IMR-90 (cell line): ENCODE measurements around the gene METTL14. TPM values are rescaled to one million over a fixed set of nuclear protein-coding genes. Genes with fewer than 3 reads are reported as not detected.

Experiments
- ATAC-seq: fragments of 200-7000 bp; cut with Tn5 transposase; 2 replicates; pipeline ENCODE4 v1.9.1; 2020; ENCODE audit warnings: low read depth, mild to moderate bottlenecking, moderate library complexity
- BruUV-seq: library from RNA; stranded (reverse); fragments of 400-500 nt; replicated peaks from 2 replicates; lab custom pipeline; 2021; lab: Mats Ljungman, UMichigan
- CTCF ChIA-PET: fragments of 300-600 bp; formaldehyde crosslinking; extraction: SDS; loops from one replicate; lab custom pipeline; 2021; ENCODE audit warnings: antibody characterized with exemption; lab: Yijun Ruan, JAX
- POLR2A ChIA-PET: fragments of 300-600 bp; sonication (Branson Sonifier 250); formaldehyde crosslinking; loops from one replicate; lab custom pipeline; 2022; ENCODE audit warnings: antibody characterized with exemption; ENCODE audit not compliant: unreplicated experiment; lab: Charles Lee
- DNase-seq: peaks from one replicate; pipeline ENCODE4 v3.0.0; 2013
- H2AFZ ChIP-seq: replicated peaks from 2 replicates; pipeline ENCODE3; 2013; ENCODE audit warnings: low read length, mild to moderate bottlenecking; ENCODE audit not compliant: poor library complexity
- H2AK5ac ChIP-seq: 2 replicates; pipeline ENCODE4 v1.6.1; 2013; ENCODE audit warnings: low read depth, low read length, inconsistent platforms
- H2AK9ac ChIP-seq: replicated peaks from 2 replicates; pipeline ENCODE3; 2013; ENCODE audit warnings: mild to moderate bottlenecking, low read depth, low read length, moderate library complexity; ENCODE audit not compliant: poor library complexity
- H2BK120ac ChIP-seq: 2 replicates; pipeline ENCODE4 v1.6.1; 2013; ENCODE audit warnings: low read depth, low read length, inconsistent platforms
- H2BK15ac ChIP-seq: 3 replicates; pipeline ENCODE4 v1.6.1; 2013; ENCODE audit warnings: low read depth, low read length, inconsistent platforms
- H2BK20ac ChIP-seq: 2 replicates; pipeline ENCODE4 v1.6.1; 2013; ENCODE audit warnings: low read depth, mild to moderate bottlenecking, inconsistent platforms, low read length, moderate library complexity
- H2BK5ac ChIP-seq: 2 replicates; pipeline ENCODE4 v1.6.1; 2013; ENCODE audit warnings: mild to moderate bottlenecking, low read depth, low read length, inconsistent platforms; ENCODE audit not compliant: poor library complexity, severe bottlenecking
- H3K14ac ChIP-seq: replicated peaks from 2 replicates; pipeline ENCODE4 v1.6.1; 2013; ENCODE audit warnings: low read depth, low read length, inconsistent platforms
- H3K18ac ChIP-seq: 2 replicates; pipeline ENCODE4 v1.6.1; 2013; ENCODE audit warnings: low read depth, low read length, control low read depth
- H3K23ac ChIP-seq: 2 replicates; pipeline ENCODE4 v1.6.1; 2013; ENCODE audit warnings: low read depth, low read length, inconsistent platforms
- H3K27ac ChIP-seq: 2 replicates; pipeline ENCODE4 v1.5.1; 2013; ENCODE audit warnings: mild to moderate bottlenecking, control low read depth, low read length; ENCODE audit not compliant: insufficient read depth
- H3K27me3 ChIP-seq: 2 replicates; pipeline ENCODE4 v1.6.1; 2013; ENCODE audit warnings: low read length; ENCODE audit not compliant: control insufficient read depth, insufficient read depth
- H3K36me3 ChIP-seq: 2 replicates; pipeline ENCODE4 v1.6.1; 2013; ENCODE audit warnings: low read length, mixed read lengths; ENCODE audit not compliant: control insufficient read depth, insufficient read depth
- H3K4ac ChIP-seq: 2 replicates; pipeline ENCODE4 v1.6.1; 2013; ENCODE audit warnings: low read depth, low read length, inconsistent platforms
- H3K4me1 ChIP-seq: 2 replicates; pipeline ENCODE4 v1.6.1; 2013; ENCODE audit warnings: low read length, mixed read lengths; ENCODE audit not compliant: control insufficient read depth, insufficient read depth
- H3K4me2 ChIP-seq: 2 replicates; pipeline ENCODE4 v1.6.1; 2013; ENCODE audit warnings: low read depth, mild to moderate bottlenecking, control low read depth, low read length, moderate library complexity
- H3K4me3 ChIP-seq: 2 replicates; pipeline ENCODE4 v1.5.1; 2013; ENCODE audit warnings: low read depth, mild to moderate bottlenecking, control low read depth, low read length, moderate library complexity; ENCODE audit not compliant: insufficient read depth
- H3K56ac ChIP-seq: 2 replicates; pipeline ENCODE4 v1.6.1; 2013; ENCODE audit warnings: low read length, inconsistent platforms; ENCODE audit not compliant: insufficient read depth; ENCODE audit errors: extremely low read depth
- H3K79me1 ChIP-seq, 2 experiments: 2 replicates each; pipeline ENCODE4 v1.6.1; 2013; ENCODE audit warnings: low read length in 2 of 2, inconsistent platforms in 1 of 2, low read depth in 1 of 2
- H3K9ac ChIP-seq: 2 replicates; pipeline ENCODE4 v1.6.1; 2013; ENCODE audit warnings: low read depth, low read length, control low read depth
- H3K9me1 ChIP-seq: 2 replicates; pipeline ENCODE4 v1.6.1; 2013; ENCODE audit warnings: low read length, inconsistent platforms; ENCODE audit not compliant: insufficient read depth
- H3K9me3 ChIP-seq: 2 replicates; pipeline ENCODE4 v1.6.1; 2013; ENCODE audit warnings: low read length; ENCODE audit not compliant: control insufficient read depth, insufficient read depth
- H4K20me1 ChIP-seq: 2 replicates; pipeline ENCODE4 v1.6.1; 2013; ENCODE audit warnings: low read length, inconsistent platforms; ENCODE audit not compliant: insufficient read depth
- H4K5ac ChIP-seq: 2 replicates; pipeline ENCODE4 v1.6.1; 2013; ENCODE audit warnings: mild to moderate bottlenecking, low read depth, low read length, control low read depth
- H4K8ac ChIP-seq, 2 experiments: 2 replicates each; pipeline ENCODE4 v1.6.1; 2013; ENCODE audit warnings: low read depth in 2 of 2, low read length in 2 of 2, control low read depth in 1 of 2, inconsistent platforms in 1 of 2
- H4K91ac ChIP-seq: 2 replicates; pipeline ENCODE4 v1.6.1; 2013; ENCODE audit warnings: low read depth, low read length, inconsistent platforms; ENCODE audit not compliant: insufficient read depth
- CEBPB ChIP-seq: IDR thresholded peaks from 2 replicates; pipeline ENCODE4 v1.6.1; 2012; ENCODE audit warnings: low read depth, low read length, improper control_type of control experiment
- CHD1 ChIP-seq: IDR thresholded peaks from 2 replicates; pipeline ENCODE4 v1.6.1; 2012; ENCODE audit warnings: low read depth, low read length, improper control_type of control experiment
- NFE2L2 ChIP-seq: fragments of 150-350 bp; IDR thresholded peaks from 2 replicates; pipeline ENCODE4 v1.6.1; 2016; ENCODE audit warnings: low read depth, mild to moderate bottlenecking, low read length
- RAD21 ChIP-seq: IDR thresholded peaks from 2 replicates; pipeline ENCODE4 v1.6.1; 2012; ENCODE audit warnings: low read length, improper control_type of control experiment
- RCOR1 ChIP-seq: IDR thresholded peaks from 2 replicates; pipeline ENCODE4 v1.6.1; 2012; ENCODE audit warnings: mild to moderate bottlenecking, low read length, improper control_type of control experiment; ENCODE audit not compliant: insufficient replicate concordance
- RFX5 ChIP-seq: IDR thresholded peaks from 2 replicates; pipeline ENCODE4 v1.8.0; 2012; ENCODE audit warnings: low read depth, mild to moderate bottlenecking, low read length, moderate library complexity
- WGBS, 2 experiments: methylation state at CpG; one replicate each; pipeline versions ENCODE4 v1.1.5 to v1.1.7; 2013; ENCODE audit warnings: missing lambda C conversion rate in 2 of 2; ENCODE audit not compliant: insufficient read length in 1 of 2; ENCODE audit errors: extremely low coverage in 2 of 2; 5-methylcytosine and 5-hydroxymethylcytosine counted together
- dilution Hi-C: fragments of 300-500 bp; cut with HindIII; formaldehyde crosslinking; loops from one replicate; pipeline ENCODE4 v1.14.3; 2018; ENCODE audit warnings: low sequenced_read_pairs; ENCODE audit not compliant: unreplicated experiment
- in situ Hi-C: fragments of 300-500 bp; cut with MboI; formaldehyde crosslinking; loops from 3 replicates; pipeline ENCODE4 v1.14.3; 2019; ENCODE audit warnings: low sequenced_read_pairs, inconsistent platforms, mixed read lengths
- intact Hi-C: fragments of 100-400 bp; cut with micrococcal nuclease; formaldehyde crosslinking; loops from 2 replicates; pipeline ENCODE4 v1.10.0; 2022
- polyA plus RNA-seq, 3 experiments: library from polyadenylated mRNA; depleted of rRNA; stranded (reverse); fragments of >200 nt; gene quantifications; 2 replicates each; pipeline ENCODE4 v1.2.3, GENCODE V29; 2012; ENCODE audit warnings: low replicate concordance in 1 of 3
- total RNA-seq: library from RNA; depleted of rRNA; stranded (reverse); fragments of >200 nt; gene quantifications from 2 replicates; pipeline ENCODE4 v1.2.3, GENCODE V29; 2012
- TF ChIP-seq, protein P1 (sequence below): fragments of 150-350 bp; IDR thresholded peaks from 2 replicates; pipeline ENCODE4 v1.6.1; 2016; ENCODE audit warnings: low read depth, mild to moderate bottlenecking, low read length, moderate library complexity, borderline replicate concordance
- TF ChIP-seq, protein P2 (sequence below): conservative IDR thresholded peaks from 2 replicates; pipeline ENCODE4 v1.5.1; 2012; ENCODE audit warnings: mild to moderate bottlenecking, low read depth, low read length, improper control_type of control experiment
- TF ChIP-seq, protein P3 (sequence below): fragments of 150-350 bp; IDR thresholded peaks from 2 replicates; pipeline ENCODE4 v1.6.1; 2017; ENCODE audit warnings: mild to moderate bottlenecking, antibody characterized with exemption, low read length, low read depth

Gene METTL14
- total and polyA plus RNA-seq, 2 of the 4 experiments (the other 2 are of a cell fraction) = 5.0 to 9.3 TPM

DNA sequence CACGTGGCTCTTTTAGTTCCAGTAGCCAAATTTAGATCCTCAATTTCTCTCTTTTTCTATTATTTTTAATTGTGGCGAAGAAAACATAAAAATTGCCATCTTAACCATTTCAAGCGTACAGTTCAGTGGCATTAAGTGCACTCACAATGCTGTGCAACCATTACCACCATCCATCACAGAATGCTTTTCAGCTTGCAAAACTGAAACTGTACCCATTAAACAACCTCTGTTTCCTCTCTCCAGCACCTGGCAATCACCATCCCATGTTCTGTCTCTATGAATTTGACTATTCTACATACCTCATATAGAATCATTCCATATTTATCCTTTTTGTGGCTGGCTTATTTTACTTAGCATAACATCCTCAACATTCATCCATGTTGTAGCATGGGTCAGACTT, 74.9 kb downstream of the METTL14 start:
- H3K4ac ChIP-seq = no peak overlapping the region
- no peak overlapping the region for H3K23ac ChIP-seq
- ChIA-PET CTCF (no interaction called here), POLR2A (no interaction called here)
- no peak overlapping the region for H3K56ac ChIP-seq
- H3K4me1 ChIP-seq = peaks cover 25% of the 10 kb centered on the region
- ATAC-seq = no peak
- no peak for DNase-seq
- no peak overlapping the region for H3K4me2 ChIP-seq
- H2BK15ac ChIP-seq = no peak overlapping the region
- peak overlapping the region; percentile 83 for H2BK5ac ChIP-seq
- no peak overlapping the region for H3K9ac ChIP-seq
- H2BK20ac ChIP-seq = no peak overlapping the region
- H4K91ac ChIP-seq = no peak overlapping the region
- no peak overlapping the region for H2AFZ ChIP-seq
- WGBS, 2 experiments = 60% methylated on average over 1 of the region's 3 CpGs; no CpG with 5 or more reads in 1 of the 2 experiments
- H3K4me3 ChIP-seq = no peak overlapping the region
- no peak overlapping the region for H2AK9ac ChIP-seq
- H3K9me3 ChIP-seq = no peaks in the 10 kb centered on the region
- H3K9me1 ChIP-seq = peaks cover 26% of the 10 kb centered on the region
- H4K20me1 ChIP-seq = peaks cover 32% of the 10 kb centered on the region
- no peak overlapping the region for H2AK5ac ChIP-seq
- no peaks in the 10 kb centered on the region for H3K27me3 ChIP-seq
- no peak overlapping the region for H2BK120ac ChIP-seq
- in situ Hi-C loops = loop anchor here (10.0 kb wide), 1 partner anchor 135 kb away; no protein-coding TSS in a partner anchor
- BruUV-seq = no TSS peak
- H4K8ac ChIP-seq = no peak overlapping the region
- H3K36me3 ChIP-seq = peaks cover 24% of the 10 kb centered on the region
- no peak overlapping the region for H3K14ac ChIP-seq
- H3K18ac ChIP-seq = peak overlapping the region; percentile 6
- intact Hi-C loops = no loop called here
- H4K5ac ChIP-seq = no peak overlapping the region
- TF ChIP-seq RFX5 = no peak
- TF ChIP-seq CEBPB = no peak
- TF ChIP-seq NFE2L2 = no peak
- TF ChIP-seq RAD21 = no peak
- no peak for TF ChIP-seq CHD1
- TF ChIP-seq, protein P1, sequence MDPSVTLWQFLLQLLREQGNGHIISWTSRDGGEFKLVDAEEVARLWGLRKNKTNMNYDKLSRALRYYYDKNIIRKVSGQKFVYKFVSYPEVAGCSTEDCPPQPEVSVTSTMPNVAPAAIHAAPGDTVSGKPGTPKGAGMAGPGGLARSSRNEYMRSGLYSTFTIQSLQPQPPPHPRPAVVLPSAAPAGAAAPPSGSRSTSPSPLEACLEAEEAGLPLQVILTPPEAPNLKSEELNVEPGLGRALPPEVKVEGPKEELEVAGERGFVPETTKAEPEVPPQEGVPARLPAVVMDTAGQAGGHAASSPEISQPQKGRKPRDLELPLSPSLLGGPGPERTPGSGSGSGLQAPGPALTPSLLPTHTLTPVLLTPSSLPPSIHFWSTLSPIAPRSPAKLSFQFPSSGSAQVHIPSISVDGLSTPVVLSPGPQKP = no peak
- TF ChIP-seq, protein P2, sequence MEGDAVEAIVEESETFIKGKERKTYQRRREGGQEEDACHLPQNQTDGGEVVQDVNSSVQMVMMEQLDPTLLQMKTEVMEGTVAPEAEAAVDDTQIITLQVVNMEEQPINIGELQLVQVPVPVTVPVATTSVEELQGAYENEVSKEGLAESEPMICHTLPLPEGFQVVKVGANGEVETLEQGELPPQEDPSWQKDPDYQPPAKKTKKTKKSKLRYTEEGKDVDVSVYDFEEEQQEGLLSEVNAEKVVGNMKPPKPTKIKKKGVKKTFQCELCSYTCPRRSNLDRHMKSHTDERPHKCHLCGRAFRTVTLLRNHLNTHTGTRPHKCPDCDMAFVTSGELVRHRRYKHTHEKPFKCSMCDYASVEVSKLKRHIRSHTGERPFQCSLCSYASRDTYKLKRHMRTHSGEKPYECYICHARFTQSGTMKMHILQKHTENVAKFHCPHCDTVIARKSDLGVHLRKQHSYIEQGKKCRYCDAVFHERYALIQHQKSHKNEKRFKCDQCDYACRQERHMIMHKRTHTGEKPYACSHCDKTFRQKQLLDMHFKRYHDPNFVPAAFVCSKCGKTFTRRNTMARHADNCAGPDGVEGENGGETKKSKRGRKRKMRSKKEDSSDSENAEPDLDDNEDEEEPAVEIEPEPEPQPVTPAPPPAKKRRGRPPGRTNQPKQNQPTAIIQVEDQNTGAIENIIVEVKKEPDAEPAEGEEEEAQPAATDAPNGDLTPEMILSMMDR = no peak
- TF ChIP-seq, protein P3, sequence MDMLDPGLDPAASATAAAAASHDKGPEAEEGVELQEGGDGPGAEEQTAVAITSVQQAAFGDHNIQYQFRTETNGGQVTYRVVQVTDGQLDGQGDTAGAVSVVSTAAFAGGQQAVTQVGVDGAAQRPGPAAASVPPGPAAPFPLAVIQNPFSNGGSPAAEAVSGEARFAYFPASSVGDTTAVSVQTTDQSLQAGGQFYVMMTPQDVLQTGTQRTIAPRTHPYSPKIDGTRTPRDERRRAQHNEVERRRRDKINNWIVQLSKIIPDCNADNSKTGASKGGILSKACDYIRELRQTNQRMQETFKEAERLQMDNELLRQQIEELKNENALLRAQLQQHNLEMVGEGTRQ = no peak
- no peak for TF ChIP-seq RCOR1
- no peak overlapping the region for H3K27ac ChIP-seq
- H3K79me1 ChIP-seq = peaks cover 40 to 65% of the 10 kb centered on the region in 2 experiments
- dilution Hi-C loops = no loop called here
